HEK293 (cell line): ENCODE measurements around the gene VWA3B.

ENCODE experiments used
- CTCF ChIA-PET: fragments of 350-600 bp; formaldehyde crosslinking; extraction: SDS; loops from one replicate; lab custom pipeline; 2021; ENCODE audit warnings: antibody characterized with exemption; lab: Yijun Ruan, JAX
- POLR2A ChIA-PET: fragments of 300-600 bp; formaldehyde crosslinking; extraction: SDS; loops from one replicate; lab custom pipeline; 2020; ENCODE audit warnings: antibody characterized with exemption, inconsistent platforms; lab: Yijun Ruan, JAX
- H3K27ac ChIP-seq: fragments of 200-500 bp; sonication (Bioruptor generic); 2 replicates; pipeline ENCODE4 v1.5.1; 2014; ENCODE audit warnings: low read depth, low read length, control low read depth, inconsistent platforms; ENCODE audit errors: extremely low read depth
- H3K36me3 ChIP-seq, 2 experiments: fragments of 200-500 bp in 1 of 2; sonication (Bioruptor generic) in 1 of 2; 1 replicate in 1 of 2; 2 replicates in 1 of 2; pipeline ENCODE4 v1.5.1; 2014 to 2017; ENCODE audit warnings: inconsistent platforms in 2 of 2, low read length in 2 of 2; ENCODE audit not compliant: control insufficient read depth in 2 of 2, insufficient read depth in 1 of 2
- H3K4me1 ChIP-seq: fragments of 200-500 bp; sonication (Bioruptor generic); 2 replicates; pipeline ENCODE4 v1.5.1; 2014; ENCODE audit warnings: mild to moderate bottlenecking, low read length, inconsistent platforms; ENCODE audit not compliant: control insufficient read depth, insufficient read depth
- H3K4me3 ChIP-seq: 2 replicates; pipeline ENCODE4 v1.5.1; 2011; ENCODE audit warnings: low read depth, mild to moderate bottlenecking, control low read depth, low read length, moderate library complexity
- H3K9me3 ChIP-seq: fragments of 200-500 bp; sonication (Bioruptor generic); 2 replicates; pipeline ENCODE4 v1.5.1; 2014; ENCODE audit warnings: low read depth, low read length, inconsistent platforms; ENCODE audit not compliant: control insufficient read depth, insufficient read depth
- HOXA7 ChIP-seq: sonication (generic); formaldehyde crosslinking; IDR thresholded peaks from 2 replicates; pipeline ENCODE4 v1.8.1; 2022; ENCODE audit warnings: missing genetic modification reagents, borderline replicate concordance
- KLF10 ChIP-seq: fragments of 450-650 bp; IDR thresholded peaks from 2 replicates; pipeline ENCODE4 v1.5.1; 2018; ENCODE audit warnings: missing biosample characterization, mild to moderate bottlenecking, missing genetic modification characterization
- MEIS1 ChIP-seq: sonication (generic); formaldehyde crosslinking; IDR thresholded peaks from 2 replicates; pipeline ENCODE4 v1.8.1; 2022; ENCODE audit warnings: missing genetic modification reagents, mild to moderate bottlenecking, borderline replicate concordance
- TRIM28 ChIP-seq: IDR thresholded peaks from 2 replicates; pipeline ENCODE4 v1.6.1; 2011; ENCODE audit warnings: low read length, control low read depth, borderline replicate concordance
- WT1 ChIP-seq: fragments of 450-650 bp; formaldehyde crosslinking; IDR thresholded peaks from 2 replicates; pipeline ENCODE4 v1.5.1; 2016; ENCODE audit warnings: missing biosample characterization, missing genetic modification characterization
- YY2 ChIP-seq: fragments of 450-650 bp; formaldehyde crosslinking; IDR thresholded peaks from 2 replicates; pipeline ENCODE4 v1.5.1; 2016; ENCODE audit warnings: missing biosample characterization, missing genetic modification characterization
- ZIC2 ChIP-seq: fragments of 450-650 bp; formaldehyde crosslinking; IDR thresholded peaks from 2 replicates; pipeline ENCODE4 v1.5.1; 2016; ENCODE audit warnings: missing biosample characterization, missing genetic modification characterization
- ZNF114 ChIP-seq: fragments of 450-650 bp; formaldehyde crosslinking; IDR thresholded peaks from 2 replicates; pipeline ENCODE4 v1.5.0; 2017; ENCODE audit warnings: missing biosample characterization, missing genetic modification characterization
- ZNF175 ChIP-seq: fragments of 450-650 bp; formaldehyde crosslinking; IDR thresholded peaks from 2 replicates; pipeline ENCODE4 v1.5.1; 2016; ENCODE audit warnings: missing biosample characterization, missing genetic modification characterization
- ZNF202 ChIP-seq: fragments of 450-650 bp; formaldehyde crosslinking; IDR thresholded peaks from 2 replicates; pipeline ENCODE4 v1.5.1; 2016; ENCODE audit warnings: missing biosample characterization, missing genetic modification characterization, borderline replicate concordance
- ZNF324 ChIP-seq: fragments of 450-650 bp; formaldehyde crosslinking; IDR thresholded peaks from 2 replicates; pipeline ENCODE4 v1.5.1; 2016; ENCODE audit warnings: missing biosample characterization, missing genetic modification characterization
- ZNF366 ChIP-seq: fragments of 450-650 bp; formaldehyde crosslinking; conservative IDR thresholded peaks from 2 replicates; pipeline ENCODE4 v1.5.1; 2016; ENCODE audit warnings: missing biosample characterization, missing genetic modification characterization
- ZNF37A ChIP-seq: fragments of 450-650 bp; IDR thresholded peaks from 2 replicates; pipeline ENCODE4 v1.5.1; 2018; ENCODE audit warnings: missing biosample characterization, missing genetic modification characterization
- ZNF404 ChIP-seq: fragments of 450-650 bp; formaldehyde crosslinking; IDR thresholded peaks from 2 replicates; pipeline ENCODE4 v1.5.1; 2017; ENCODE audit warnings: missing biosample characterization, missing genetic modification characterization
- ZNF423 ChIP-seq: fragments of 450-650 bp; formaldehyde crosslinking; IDR thresholded peaks from 2 replicates; pipeline ENCODE4 v1.5.1; 2016; ENCODE audit warnings: missing biosample characterization, missing genetic modification characterization
- ZNF449 ChIP-seq: fragments of 450-650 bp; formaldehyde crosslinking; IDR thresholded peaks from 2 replicates; pipeline ENCODE4 v1.5.1; 2017; ENCODE audit warnings: missing biosample characterization, mild to moderate bottlenecking, missing genetic modification characterization, moderate library complexity
- ZNF555 ChIP-seq: fragments of 450-650 bp; formaldehyde crosslinking; conservative IDR thresholded peaks from 2 replicates; pipeline ENCODE4 v1.5.1; 2017; ENCODE audit warnings: missing biosample characterization, mild to moderate bottlenecking, missing genetic modification characterization, inconsistent platforms
- ZNF624 ChIP-seq: fragments of 450-650 bp; formaldehyde crosslinking; IDR thresholded peaks from 2 replicates; pipeline ENCODE4 v1.5.1; 2017; ENCODE audit warnings: missing biosample characterization, missing genetic modification characterization
- ZNF658 ChIP-seq: fragments of 450-650 bp; formaldehyde crosslinking; IDR thresholded peaks from 2 replicates; pipeline ENCODE4; 2016; ENCODE audit warnings: missing biosample characterization, missing genetic modification characterization
- ZNF704 ChIP-seq: fragments of 450-650 bp; formaldehyde crosslinking; IDR thresholded peaks from 2 replicates; pipeline ENCODE4 v1.5.1; 2016; ENCODE audit warnings: missing biosample characterization, missing genetic modification characterization
- ZNF843 ChIP-seq: fragments of 450-650 bp; formaldehyde crosslinking; IDR thresholded peaks from 2 replicates; pipeline ENCODE4 v1.5.1; 2016; ENCODE audit warnings: missing biosample characterization, missing genetic modification characterization
- ZXDB ChIP-seq: fragments of 450-650 bp; formaldehyde crosslinking; IDR thresholded peaks from 2 replicates; pipeline ENCODE4 v1.5.1; 2016; ENCODE audit warnings: missing biosample characterization, missing genetic modification characterization
- TF ChIP-seq, protein P1 (sequence below): fragments of 450-650 bp; formaldehyde crosslinking; IDR thresholded peaks from 2 replicates; pipeline ENCODE4 v1.5.1; 2016; ENCODE audit warnings: missing biosample characterization, missing genetic modification characterization
- TF ChIP-seq, protein P2 (sequence below): fragments of 450-650 bp; formaldehyde crosslinking; IDR thresholded peaks from 2 replicates; pipeline ENCODE4 v1.5.1; 2016; ENCODE audit warnings: missing biosample characterization, missing genetic modification characterization

VWA3B gene

DNA sequence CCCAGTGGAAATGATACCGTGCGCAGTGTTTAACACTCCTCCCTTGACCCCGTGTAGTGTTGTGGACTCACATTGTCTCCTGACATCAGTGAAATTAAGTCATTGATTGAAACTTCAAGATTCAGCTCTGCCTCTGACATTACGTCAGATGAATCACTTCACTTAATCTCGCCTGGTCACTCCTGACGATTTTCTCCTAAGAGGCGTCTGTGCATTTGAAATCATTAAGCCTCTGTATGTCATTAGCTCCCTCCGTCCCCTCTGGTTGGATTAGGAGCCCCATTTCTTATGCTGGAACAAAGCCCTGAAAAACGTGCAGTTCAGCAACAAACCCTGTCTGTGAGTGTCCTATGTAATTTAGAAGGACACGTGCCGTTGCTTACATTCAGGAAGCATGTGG lies 222.6 kb downstream of the VWA3B start:
- TF ChIP-seq ZNF324 = no peak
- TF ChIP-seq ZNF423 (tag by site-specific recombination) = no peak
- TF ChIP-seq, protein P1, sequence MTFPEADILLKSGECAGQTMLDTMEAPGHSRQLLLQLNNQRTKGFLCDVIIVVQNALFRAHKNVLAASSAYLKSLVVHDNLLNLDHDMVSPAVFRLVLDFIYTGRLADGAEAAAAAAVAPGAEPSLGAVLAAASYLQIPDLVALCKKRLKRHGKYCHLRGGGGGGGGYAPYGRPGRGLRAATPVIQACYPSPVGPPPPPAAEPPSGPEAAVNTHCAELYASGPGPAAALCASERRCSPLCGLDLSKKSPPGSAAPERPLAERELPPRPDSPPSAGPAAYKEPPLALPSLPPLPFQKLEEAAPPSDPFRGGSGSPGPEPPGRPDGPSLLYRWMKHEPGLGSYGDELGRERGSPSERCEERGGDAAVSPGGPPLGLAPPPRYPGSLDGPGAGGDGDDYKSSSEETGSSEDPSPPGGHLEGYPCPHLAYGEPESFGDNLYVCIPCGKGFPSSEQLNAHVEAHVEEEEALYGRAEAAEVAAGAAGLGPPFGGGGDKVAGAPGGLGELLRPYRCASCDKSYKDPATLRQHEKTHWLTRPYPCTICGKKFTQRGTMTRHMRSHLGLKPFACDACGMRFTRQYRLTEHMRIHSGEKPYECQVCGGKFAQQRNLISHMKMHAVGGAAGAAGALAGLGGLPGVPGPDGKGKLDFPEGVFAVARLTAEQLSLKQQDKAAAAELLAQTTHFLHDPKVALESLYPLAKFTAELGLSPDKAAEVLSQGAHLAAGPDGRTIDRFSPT (tag by site-specific recombination) = no peak
- no peak for TF ChIP-seq ZNF366 (tag by site-specific recombination)
- no peak for TF ChIP-seq ZNF175 (tag by site-specific recombination)
- TF ChIP-seq ZNF704 = no peak
- TF ChIP-seq KLF10 (tag by site-specific recombination) = no peak
- no peak for TF ChIP-seq ZNF658 (tag by site-specific recombination)
- no peak for TF ChIP-seq ZNF843
- TF ChIP-seq ZNF449 (tag by site-specific recombination) = no peak
- TF ChIP-seq ZNF202 = no peak
- TF ChIP-seq WT1 (tag by site-specific recombination) = no peak
- TF ChIP-seq ZNF114 (tag by site-specific recombination) = no peak
- TF ChIP-seq TRIM28 = no peak
- TF ChIP-seq ZNF555 (tag by site-specific recombination) = no peak
- no peak for TF ChIP-seq ZNF37A (tag by site-specific recombination)
- no peak for TF ChIP-seq YY2
- TF ChIP-seq MEIS1 = no peak
- no peak for TF ChIP-seq ZNF624
- no peak for TF ChIP-seq ZNF404 (tag by site-specific recombination)

DNA sequence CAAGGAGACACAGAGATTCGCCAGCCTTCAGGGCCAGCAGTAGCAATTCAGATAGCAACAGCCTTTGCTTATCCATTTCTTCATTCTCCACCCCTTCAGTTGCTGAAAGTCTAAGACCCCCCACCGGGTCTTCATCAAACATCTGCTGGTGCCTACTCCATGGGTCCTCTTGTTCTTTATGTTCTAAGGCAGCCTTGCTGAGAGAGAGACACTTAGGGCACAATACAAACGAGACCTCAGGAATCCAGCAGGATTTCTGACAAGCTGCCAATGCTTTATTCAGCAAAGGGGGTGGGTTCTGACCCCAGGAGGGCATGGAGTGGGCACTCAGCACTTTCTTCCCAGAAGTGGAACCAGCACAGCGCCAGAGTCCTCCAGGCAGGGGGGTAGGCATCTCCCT lies 223.0 kb downstream of the VWA3B start:
- TF ChIP-seq, protein P2, sequence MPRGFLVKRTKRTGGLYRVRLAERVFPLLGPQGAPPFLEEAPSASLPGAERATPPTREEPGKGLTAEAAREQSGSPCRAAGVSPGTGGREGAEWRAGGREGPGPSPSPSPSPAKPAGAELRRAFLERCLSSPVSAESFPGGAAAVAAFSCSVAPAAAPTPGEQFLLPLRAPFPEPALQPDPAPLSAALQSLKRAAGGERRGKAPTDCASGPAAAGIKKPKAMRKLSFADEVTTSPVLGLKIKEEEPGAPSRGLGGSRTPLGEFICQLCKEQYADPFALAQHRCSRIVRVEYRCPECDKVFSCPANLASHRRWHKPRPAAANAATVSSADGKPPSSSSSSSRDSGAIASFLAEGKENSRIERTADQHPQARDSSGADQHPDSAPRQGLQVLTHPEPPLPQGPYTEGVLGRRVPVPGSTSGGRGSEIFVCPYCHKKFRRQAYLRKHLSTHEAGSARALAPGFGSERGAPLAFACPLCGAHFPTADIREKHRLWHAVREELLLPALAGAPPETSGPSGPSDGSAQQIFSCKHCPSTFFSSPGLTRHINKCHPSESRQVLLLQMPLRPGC (tag by site-specific recombination) = no peak
- TF ChIP-seq HOXA7 (CRISPR knock-in tag) (no peak), ZXDB (no peak), ZIC2 (tag by site-specific recombination) (peak; percentile 79)
- H3K36me3 ChIP-seq = no peaks in the 10 kb centered on the region
- H3K27ac ChIP-seq = no peak overlapping the region
- no peaks in the 10 kb centered on the region for H3K9me3 ChIP-seq
- no peaks in the 10 kb centered on the region for H3K4me1 ChIP-seq
- CTCF ChIA-PET = no interaction called here
- H3K4me3 ChIP-seq = no peak overlapping the region
- POLR2A ChIA-PET = no interaction called here

More for the DNA sequence above, 222.6 kb downstream of the VWA3B start:
- no peak overlapping the region for H3K27ac ChIP-seq
- no peaks in the 10 kb centered on the region for H3K9me3 ChIP-seq
- no peaks in the 10 kb centered on the region for H3K4me1 ChIP-seq
- no peaks in the 10 kb centered on the region for H3K36me3 ChIP-seq
- no peak overlapping the region for H3K4me3 ChIP-seq
- ChIA-PET CTCF (no interaction called here), POLR2A (no interaction called here)
